NCI-H2107 (cell line): ENCODE results near the gene DUSP8.

ENCODE experiments used
- DNase-seq: peaks from one replicate; lab custom pipeline; 2025; lab: John Stamatoyannopoulos, UW

Gene DUSP8

DNA sequence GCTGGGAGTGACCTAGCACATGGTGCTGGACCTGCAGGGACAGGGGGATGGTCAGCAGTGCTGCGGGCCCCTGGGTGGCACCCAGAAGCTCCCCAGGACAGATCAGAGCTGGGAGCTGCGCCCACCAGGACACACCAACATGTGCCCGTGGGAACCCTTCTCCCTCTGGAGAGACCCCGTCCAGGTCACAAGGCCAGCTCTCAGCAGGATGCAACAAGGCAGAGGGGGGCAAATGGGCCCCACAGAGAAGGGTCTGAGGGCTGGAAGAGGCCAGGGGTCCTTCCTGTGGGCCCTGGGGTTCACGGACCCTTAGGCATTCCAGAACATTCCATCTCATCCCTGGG lies 6.2 kb downstream of the DUSP8 start:
- no peak for DNase-seq

DNA sequence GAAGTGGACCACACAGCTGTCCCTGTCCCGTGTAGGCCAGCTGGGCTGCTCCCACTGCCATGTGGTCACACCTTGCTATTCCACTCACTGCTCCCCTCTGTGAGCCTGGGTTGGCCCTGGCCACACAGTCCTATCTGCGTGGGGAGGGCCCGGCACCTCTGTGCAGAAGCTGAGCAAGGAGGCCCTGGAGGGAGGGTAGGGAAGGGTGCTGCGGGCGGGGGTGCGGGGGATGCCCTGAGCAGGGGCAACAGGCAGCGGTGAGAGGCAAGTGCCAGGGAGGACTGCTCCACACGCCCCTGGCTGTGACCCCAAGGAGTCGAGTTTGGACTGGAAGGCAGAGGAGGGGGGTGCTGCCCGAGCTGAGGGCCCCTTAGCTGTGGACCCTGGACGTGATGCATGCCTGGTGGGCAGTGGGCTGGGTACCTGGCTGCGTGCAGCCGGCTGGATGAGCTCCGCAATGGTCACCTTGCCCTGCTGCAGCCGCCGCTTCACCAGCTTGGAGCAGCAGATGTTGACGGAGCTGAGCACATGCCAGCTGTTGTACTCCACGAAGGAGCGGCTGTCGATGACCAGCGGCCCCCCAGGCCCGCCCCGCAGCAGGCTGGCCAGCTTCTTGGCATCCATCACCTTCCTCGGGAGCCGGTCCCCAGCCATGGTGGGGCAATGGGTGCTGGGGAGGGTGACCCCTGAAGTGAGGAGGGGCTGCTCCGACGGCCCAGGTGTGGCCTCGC lies 6.7 kb downstream of the DUSP8 start:
- no peak for DNase-seq

DNA sequence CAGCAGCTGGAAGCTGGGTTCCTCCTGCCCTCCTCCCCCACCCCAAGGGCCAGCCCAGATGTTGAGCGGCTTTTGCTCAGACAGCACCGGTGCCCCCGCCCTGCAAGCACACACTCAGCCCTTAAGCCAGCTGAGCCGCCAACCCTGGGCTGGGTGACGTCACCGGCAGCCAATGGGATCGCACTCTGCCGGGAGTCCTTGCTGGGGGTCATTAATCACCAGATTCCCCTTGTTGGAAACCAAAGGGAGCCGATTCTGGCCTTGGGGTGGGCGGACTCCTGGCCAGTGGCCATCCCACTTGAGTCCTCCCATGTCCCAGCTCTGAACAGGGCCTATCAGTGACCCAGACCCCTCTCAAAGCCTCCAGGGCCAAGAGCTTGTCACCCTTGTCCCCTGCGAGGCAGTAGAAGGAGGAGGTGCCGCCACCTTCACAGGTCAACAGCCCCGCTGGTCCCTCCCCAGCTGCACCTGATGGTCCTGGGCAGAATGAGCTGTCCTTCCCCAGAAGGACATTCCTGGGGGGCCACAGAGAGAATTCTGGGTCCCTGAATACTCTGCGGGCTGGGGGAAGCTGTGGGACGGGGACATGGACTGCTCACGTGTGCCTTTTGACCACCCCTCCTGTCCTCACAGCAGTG lies 7.4 kb downstream of the DUSP8 start:
- DNase-seq, result no peak

DNA sequence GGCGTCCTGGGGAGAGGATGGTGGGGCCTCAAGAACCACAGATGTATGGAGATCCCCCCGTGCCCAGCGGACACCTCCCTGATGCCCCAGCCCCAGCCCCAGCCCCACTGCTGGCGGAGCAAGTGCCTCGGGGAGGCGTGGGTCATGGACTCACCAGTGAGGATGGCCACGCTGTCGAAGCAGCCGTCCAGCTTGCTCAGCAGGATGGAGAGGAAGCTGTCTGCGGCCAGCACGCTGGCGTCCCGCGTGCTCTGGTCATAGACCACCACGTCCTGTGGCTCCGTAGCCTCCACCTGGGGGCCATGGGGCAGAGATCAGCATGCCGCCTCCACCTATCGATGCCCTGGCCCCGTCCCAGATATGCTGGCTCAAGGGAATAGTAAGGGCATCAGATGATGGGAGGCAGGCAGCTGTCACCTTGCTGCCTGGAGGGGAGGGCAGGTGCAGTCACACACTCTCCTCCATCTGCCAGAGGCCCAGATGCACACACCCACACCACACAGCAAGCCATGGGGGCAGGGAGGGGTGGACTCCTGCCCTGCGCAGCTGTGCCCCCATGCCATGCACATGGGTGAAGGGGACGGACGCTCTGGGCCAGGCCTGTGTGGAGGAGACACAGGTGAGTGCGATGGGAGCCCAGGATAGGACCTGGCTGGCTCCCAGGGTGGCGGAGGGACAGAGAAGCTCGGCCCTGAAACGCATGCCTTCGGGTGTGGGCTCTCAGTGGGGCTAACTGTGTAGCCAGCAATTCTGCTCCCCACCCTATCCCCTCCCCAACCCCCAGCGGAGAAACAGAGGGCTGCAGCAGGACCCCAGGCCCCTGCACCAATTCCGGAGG lies 8.2 kb downstream of the DUSP8 start:
- DNase-seq, result no peak

- DNase-seq, result no peak
Observed at GRCh38 chr11:1563149-1563638, 8.9 kb downstream of the DUSP8 start.

DNA sequence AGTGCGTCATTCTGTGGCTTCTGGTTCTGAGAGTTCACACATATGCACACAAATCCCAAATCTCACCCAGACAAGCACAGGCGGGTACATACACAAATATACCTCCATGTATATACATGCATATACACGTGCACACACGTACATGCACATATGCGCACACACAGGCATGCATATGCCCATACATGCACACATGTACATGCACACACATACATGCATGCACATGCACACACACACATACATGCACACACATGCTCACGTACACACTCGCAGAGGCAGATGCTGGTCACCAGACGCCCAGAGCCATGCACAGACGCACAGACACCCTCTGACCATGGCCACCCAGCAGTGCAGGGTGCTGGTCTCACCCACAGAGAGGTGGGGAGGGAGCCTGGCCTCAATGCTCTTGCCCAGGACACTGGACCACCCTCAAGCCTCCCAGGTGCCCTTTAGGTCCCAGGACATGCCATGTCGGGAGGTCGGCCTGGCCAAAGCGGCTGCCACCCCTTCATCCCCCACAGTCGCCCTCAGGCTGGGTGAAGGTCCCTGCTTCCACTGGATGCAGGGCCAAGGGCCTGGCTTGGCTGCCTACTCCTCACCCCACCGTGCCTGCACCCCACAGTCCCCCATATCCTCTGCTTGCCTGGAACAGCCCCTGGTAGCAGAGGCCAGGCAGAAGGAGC lies 9.5 kb downstream of the DUSP8 start:
- no peak for DNase-seq

- no peak for DNase-seq
Observed at GRCh38 chr11:1561955-1562354, 10.1 kb downstream of the DUSP8 start.

- DNase-seq, result no peak
Observed at GRCh38 chr11:1561266-1561665, 10.8 kb downstream of the DUSP8 start.

DNA sequence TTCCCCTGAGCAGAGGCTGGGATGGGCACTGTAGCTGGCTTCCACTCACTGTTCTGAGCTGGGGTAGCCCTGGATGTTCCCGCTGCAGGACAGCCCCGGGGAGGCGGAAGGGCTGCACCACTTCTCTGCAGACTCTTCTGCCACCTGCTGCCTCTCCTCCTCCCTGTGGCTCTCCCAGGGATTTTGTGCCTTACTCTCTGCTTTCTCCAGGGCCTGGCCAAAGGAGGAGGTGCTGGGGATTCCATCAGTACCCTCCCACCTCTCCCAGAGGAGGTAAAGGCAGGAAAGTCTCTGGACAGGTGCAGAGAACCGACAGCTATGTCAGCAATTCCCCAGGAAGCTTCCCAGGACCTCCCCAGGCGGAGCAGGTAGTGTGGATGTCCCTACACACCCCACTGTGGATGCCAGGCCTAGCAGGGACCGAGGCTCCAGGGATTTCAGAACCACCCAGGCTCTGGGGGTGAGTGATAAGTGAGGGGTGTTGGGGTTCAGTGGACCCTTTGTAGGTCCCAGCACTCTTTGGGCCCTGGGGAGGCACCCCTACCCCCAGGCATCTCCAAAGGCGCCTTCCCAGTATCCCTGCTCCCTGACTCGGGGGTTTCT lies 11.3 kb downstream of the DUSP8 start:
- DNase-seq, result no peak

GRCh38 chr11:1560002-1560648 lies 11.9 kb downstream of the DUSP8 start:
- DNase-seq, result no peak

DNA sequence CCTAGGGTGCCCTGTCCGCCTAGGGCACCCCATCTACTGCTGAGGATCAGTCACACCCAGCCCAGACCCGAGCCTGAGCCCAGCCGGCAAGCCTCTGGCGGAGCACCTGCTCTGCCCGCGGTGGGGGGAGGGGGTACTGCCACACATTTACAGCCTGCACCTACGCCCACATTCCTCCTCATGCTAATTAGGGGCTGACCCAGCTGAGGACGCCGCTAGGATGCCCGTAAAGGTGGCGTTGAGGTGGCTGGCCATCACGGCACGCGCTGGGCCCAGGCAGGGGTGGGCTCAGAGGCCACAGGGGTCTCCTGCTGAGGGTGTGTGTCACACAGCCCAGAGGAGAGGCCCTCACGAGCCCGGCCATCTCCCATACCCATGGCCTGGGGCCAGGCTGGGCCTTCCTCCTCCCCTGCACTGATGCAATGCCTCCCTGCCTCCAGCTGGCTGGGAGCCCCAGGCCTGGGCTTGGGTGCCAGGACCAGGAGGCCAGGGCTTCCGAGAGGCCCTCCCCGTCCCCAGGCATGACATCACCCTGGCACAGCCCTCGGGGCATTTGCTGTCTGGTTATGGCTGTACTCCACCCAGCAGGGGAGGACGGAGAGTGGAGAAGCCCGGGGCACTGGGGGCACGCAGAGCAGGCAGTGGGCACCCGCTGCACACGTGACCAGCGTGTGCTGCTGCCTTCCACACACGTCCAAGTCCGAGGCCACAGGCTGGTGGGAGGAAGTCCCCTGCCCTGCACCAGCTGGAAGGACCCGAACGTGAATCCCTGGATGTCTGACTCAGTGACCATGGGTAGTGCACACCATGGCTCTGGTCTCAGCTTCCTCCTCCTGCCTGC lies 12.7 kb downstream of the DUSP8 start:
- DNase-seq, result peak; percentile 59

GRCh38 chr11:1558775-1559110 lies 13.3 kb downstream of the DUSP8 start:
- no peak for DNase-seq

- DNase-seq, result no peak
Observed at GRCh38 chr11:1557904-1558774, 13.9 kb downstream of the DUSP8 start.

GRCh38 chr11:1557051-1557884 lies 14.8 kb downstream of the DUSP8 start:
- DNase-seq, result no peak

DNA sequence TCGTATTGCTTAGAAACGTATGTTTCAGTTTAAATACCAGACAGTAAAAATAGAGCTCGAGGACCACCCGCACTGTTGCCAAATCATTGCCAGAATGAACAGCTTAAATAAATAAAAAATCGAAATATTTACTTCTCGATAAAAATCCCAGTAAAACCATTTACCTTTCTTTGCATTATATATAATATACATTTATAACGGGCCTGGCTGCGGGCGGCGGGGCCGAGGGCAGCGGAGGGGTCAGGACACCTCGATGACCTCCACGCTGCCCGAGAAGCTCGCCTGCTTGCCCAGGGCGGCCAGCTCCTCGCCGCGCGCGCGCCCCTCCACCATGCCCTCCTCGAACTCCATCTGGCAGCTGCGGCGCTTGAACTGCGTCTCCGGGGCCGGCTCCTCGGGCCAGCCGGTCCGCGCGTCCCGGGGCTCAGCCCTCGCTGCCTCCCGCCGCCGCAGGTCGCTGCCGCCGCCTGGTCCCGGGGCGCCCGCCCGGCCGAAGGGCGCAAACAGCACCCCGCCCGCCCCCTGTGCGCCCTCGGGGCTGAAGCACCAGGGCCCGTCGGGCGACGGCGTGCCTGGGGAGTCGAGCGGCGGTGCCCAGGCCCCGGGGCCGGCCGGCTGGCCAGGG lies 15.7 kb downstream of the DUSP8 start:
- no peak for DNase-seq

DNA sequence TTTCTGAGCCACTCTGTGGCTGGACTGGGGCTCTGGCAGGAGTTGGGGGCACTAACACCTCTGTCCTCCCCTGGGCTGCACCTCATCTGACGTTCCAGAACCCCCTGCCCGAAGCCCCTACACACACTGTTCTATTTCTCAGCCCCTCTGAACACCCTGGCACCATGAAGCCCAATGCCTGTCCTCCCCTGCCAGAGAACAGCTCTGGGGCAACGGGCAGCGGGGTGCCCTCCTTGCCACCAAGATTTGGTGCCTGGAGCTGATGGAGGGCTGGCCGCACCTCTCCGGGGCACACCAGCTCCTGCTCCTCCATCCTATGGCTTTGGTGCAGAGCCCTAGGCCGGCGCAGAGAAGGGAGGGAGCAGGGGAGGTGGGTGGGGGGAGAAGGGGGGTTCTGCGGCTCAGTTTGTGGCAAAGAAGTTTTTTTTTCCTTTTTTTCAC lies 16.3 kb downstream of the DUSP8 start:
- DNase-seq, result no peak

DNA sequence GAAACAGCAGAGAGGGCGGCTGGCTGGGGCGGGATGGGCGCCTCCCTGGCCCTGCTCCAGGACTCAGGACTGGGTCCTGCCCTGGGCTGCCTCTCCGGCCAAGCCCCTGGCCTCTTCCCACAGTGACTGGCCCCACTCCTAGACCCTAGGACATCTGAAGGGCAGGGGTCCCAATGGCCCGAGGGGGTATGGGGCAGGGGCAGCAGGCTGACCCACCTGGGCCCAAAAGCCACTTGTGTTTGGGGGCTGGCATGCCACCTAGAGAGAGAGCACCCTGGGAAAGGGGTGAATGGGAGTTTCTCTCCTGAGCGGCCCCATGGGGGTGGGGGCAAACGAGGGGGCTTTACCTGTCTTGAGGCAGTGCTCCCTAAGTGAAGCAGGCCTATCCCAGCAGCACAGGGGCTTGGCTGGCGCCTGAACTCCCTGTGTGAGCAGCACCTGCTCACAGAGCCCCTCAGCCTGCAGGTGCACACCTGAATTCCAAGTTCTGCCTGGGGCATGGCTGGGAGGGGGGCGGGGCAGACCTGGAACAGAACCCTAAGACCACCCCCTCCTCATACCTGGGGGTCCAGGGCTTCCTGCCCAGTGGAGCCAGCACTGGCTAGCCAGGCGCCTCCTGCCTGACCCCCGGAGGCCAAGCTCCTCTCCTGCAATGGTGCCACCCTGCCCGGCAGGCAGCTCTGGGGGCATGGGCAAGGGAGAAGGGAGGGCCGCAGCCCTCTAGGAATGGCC lies 16.9 kb downstream of the DUSP8 start:
- DNase-seq, result no peak
